Activated B cell treated with CpG ODN at 0.5 μM for 24 hours (primary cell): ENCODE data around the gene SUFU. TPM values are rescaled to one million over a fixed set of nuclear protein-coding genes. Genes with fewer than 3 reads are reported as not detected.

Source experiments
- ATAC-seq: fragments of 200-7000 bp; cut with Tn5 transposase; one replicate; pipeline ENCODE4 v1.10.0; 2021; ENCODE audit warnings: low read depth, mild to moderate bottlenecking, moderate library complexity
- CTCF ChIA-PET: fragments of 350-600 bp; sonication (Branson Sonifier 250); formaldehyde crosslinking; loops from one replicate; lab custom pipeline; 2021; ENCODE audit warnings: antibody characterized with exemption; lab: Charles Lee
- POLR2A ChIA-PET: fragments of 350-600 bp; sonication (Branson Sonifier 250); formaldehyde crosslinking; loops from one replicate; lab custom pipeline; 2021; ENCODE audit warnings: antibody characterized with exemption; lab: Charles Lee
- DNase-seq: peaks from one replicate; pipeline ENCODE4 v3.0.0; 2022
- H3K27ac Mint-ChIP-seq: one replicate; pipeline ENCODE4 v1.8.0; 2020; ENCODE audit warnings: mixed read lengths
- H3K27me3 Mint-ChIP-seq: one replicate; pipeline ENCODE4 v1.8.0; 2021; ENCODE audit warnings: mixed read lengths
- H3K36me3 Mint-ChIP-seq: one replicate; pipeline ENCODE4 v1.8.0; 2021; ENCODE audit warnings: low read depth, mixed read lengths
- H3K4me1 Mint-ChIP-seq: one replicate; pipeline ENCODE4 v1.8.0; 2021; ENCODE audit warnings: mixed read lengths
- H3K4me3 Mint-ChIP-seq: one replicate; pipeline ENCODE4 v1.8.0; 2020; ENCODE audit warnings: mild to moderate bottlenecking, mixed read lengths
- H3K9me3 Mint-ChIP-seq: one replicate; pipeline ENCODE4 v1.8.0; 2020; ENCODE audit warnings: mixed read lengths
- intact Hi-C: fragments of 100-400 bp; cut with micrococcal nuclease; formaldehyde crosslinking; loops from one replicate; pipeline ENCODE4 v1.15.1; 2024
- total RNA-seq: library from RNA; stranded (reverse); gene quantifications from 2 replicates; pipeline ENCODE4 v1.2.3, GENCODE V29; 2022
- TF ChIP-seq, protein P1 (sequence below): fragments of 200-600 bp; IDR thresholded peaks from one replicate; pipeline ENCODE4 v1.8.0; 2022; ENCODE audit warnings: antibody characterized with exemption, mild to moderate bottlenecking

SUFU gene
- total RNA-seq, 1 donor from 2014 or later = 7.4 TPM

- Mint-ChIP-seq H3K27ac (no peak overlapping the region), H3K36me3 (peaks cover 32% of the 10 kb centered on the region)
- POLR2A ChIA-PET = interaction anchor here (1.5 kb wide), 1 partner anchor 12 kb away, joined by 9 read pairs; no protein-coding TSS in a partner anchor
Observed at GRCh38 chr10:102519246-102519825, 15.6 kb downstream of the SUFU start.

GRCh38 chr10:102522874-102523249 is 19.1 kb downstream of the SUFU start:
- no peaks in the 10 kb centered on the region for H3K9me3 Mint-ChIP-seq
- DNase-seq (no peak), ATAC-seq (no peak)
- peaks cover 23% of the 10 kb centered on the region for H3K36me3 Mint-ChIP-seq
- H3K4me1 Mint-ChIP-seq = no peaks in the 10 kb centered on the region
- no peaks in the 10 kb centered on the region for H3K27me3 Mint-ChIP-seq
- ChIA-PET CTCF (interaction anchor here (1.3 kb wide), 1 partner anchor 61 kb away, joined by 4 read pairs; no protein-coding TSS in a partner anchor), POLR2A (no interaction called here)
- TF ChIP-seq, protein P1, sequence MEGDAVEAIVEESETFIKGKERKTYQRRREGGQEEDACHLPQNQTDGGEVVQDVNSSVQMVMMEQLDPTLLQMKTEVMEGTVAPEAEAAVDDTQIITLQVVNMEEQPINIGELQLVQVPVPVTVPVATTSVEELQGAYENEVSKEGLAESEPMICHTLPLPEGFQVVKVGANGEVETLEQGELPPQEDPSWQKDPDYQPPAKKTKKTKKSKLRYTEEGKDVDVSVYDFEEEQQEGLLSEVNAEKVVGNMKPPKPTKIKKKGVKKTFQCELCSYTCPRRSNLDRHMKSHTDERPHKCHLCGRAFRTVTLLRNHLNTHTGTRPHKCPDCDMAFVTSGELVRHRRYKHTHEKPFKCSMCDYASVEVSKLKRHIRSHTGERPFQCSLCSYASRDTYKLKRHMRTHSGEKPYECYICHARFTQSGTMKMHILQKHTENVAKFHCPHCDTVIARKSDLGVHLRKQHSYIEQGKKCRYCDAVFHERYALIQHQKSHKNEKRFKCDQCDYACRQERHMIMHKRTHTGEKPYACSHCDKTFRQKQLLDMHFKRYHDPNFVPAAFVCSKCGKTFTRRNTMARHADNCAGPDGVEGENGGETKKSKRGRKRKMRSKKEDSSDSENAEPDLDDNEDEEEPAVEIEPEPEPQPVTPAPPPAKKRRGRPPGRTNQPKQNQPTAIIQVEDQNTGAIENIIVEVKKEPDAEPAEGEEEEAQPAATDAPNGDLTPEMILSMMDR = no peak
- H3K27ac Mint-ChIP-seq = no peak overlapping the region
- H3K4me3 Mint-ChIP-seq = no peak overlapping the region
- intact Hi-C loops = no loop called here

More at GRCh38 chr10:102519246-102519825, 15.6 kb downstream of the SUFU start:
- H3K27me3 Mint-ChIP-seq = no peaks in the 10 kb centered on the region
- CTCF ChIA-PET = no interaction called here
- no peaks in the 10 kb centered on the region for H3K9me3 Mint-ChIP-seq
- no peak overlapping the region for H3K4me3 Mint-ChIP-seq
- H3K4me1 Mint-ChIP-seq = no peaks in the 10 kb centered on the region
- TF ChIP-seq, protein P1 = no peak
- ATAC-seq (no peak), DNase-seq (no peak)
- intact Hi-C loops = no loop called here

DNA sequence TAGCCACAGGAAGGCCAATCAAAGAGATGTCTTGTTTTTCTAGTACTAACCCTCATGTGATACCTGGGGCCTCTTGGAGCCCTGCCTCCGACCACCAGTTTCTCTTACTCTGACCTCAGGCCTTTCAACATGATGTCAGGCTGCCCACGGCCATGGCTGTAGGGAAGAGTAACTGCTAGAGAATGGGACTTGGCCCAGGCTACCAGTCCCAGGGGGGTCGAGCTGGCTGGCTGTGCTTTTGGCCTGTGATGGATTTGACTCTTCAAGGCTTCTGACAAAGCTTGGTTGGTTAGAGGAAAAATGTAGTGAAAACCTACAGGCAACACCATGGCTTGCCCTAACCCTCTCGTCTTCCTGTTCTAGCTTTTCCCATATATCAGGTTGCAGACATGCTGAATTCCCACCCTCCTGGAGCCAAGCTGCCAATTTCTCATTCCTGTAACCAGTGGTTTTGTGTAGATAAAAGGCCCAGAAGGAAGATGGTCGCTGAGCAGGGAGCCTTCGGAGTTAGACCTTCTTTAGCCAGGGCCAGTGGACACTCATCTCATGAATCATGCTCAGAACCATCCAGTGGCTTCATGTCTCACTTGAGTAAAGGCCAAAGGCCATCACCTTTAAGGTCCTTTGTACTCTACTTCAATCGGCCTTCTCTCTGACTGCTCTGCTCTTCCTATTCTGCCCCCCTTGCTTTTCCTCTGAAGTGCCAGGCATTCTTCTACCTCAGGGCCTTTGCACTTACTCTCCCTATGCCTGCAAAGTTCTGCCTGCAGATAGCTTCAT is 19.7 kb downstream of the SUFU start:
- Mint-ChIP-seq H3K4me1 (no peaks in the 10 kb centered on the region), H3K27ac (no peak overlapping the region), H3K27me3 (no peaks in the 10 kb centered on the region), H3K4me3 (no peak overlapping the region), H3K9me3 (no peaks in the 10 kb centered on the region), H3K36me3 (peaks cover 23% of the 10 kb centered on the region)
- ATAC-seq (no peak), DNase-seq (no peak)
- POLR2A ChIA-PET = no interaction called here
- intact Hi-C loops = no loop called here
- TF ChIP-seq, protein P1 = no peak
- CTCF ChIA-PET = no interaction called here

DNA sequence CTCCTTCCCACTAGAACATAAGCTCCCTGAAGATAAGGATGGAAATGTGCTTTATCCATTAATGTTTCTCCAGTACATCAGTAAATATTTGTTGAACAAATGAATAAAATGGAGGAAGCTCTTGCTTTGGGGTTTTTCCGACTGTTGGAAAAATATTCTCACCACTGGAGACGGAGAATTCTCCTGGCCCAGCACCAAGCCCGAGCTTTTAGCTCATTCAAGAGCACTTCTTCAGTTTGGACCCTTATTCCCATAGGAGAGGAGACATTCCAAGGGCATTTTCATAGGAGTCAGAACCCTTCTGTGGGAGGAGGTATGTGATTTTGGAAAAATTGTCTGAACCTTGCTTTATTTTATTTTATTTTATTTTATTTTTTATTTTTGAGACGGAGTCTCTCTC is 21.0 kb downstream of the SUFU start:
- Mint-ChIP-seq H3K9me3 (no peaks in the 10 kb centered on the region), H3K27ac (no peak overlapping the region), H3K4me3 (no peak overlapping the region), H3K27me3 (no peaks in the 10 kb centered on the region), H3K4me1 (no peaks in the 10 kb centered on the region), H3K36me3 (peaks cover 23% of the 10 kb centered on the region)
- intact Hi-C loops = no loop called here
- DNase-seq (no peak), ATAC-seq (no peak)
- TF ChIP-seq, protein P1 = no peak
- ChIA-PET CTCF (interaction anchor here (1.2 kb wide), 1 partner anchor 59 kb away, joined by 3 read pairs; no protein-coding TSS in a partner anchor), POLR2A (no interaction called here)

DNA sequence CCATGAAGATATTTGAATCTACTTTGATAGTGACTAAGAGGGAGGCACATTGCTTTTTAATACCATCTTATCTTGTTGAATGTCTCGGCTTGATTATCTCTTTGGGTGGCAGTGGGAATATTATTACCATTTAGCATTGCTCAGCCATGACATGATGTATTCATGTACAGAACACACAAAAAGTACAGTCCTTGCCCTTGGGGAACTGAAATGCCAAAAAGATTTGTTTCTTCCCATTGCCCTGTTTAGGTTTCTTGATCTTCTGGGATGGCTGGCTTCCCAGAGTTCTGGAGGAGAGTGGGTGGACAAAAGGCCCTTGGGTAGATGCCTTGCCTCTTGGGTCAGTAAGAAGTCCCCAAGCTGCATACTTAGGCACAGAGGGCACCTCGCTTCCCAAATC is 23.8 kb downstream of the SUFU start:
- Mint-ChIP-seq H3K27ac (no peak overlapping the region), H3K36me3 (peaks cover 17% of the 10 kb centered on the region), H3K4me3 (no peak overlapping the region), H3K27me3 (no peaks in the 10 kb centered on the region), H3K4me1 (peaks cover 2% of the 10 kb centered on the region), H3K9me3 (no peaks in the 10 kb centered on the region)
- CTCF ChIA-PET = no interaction called here
- DNase-seq (no peak), ATAC-seq (no peak)
- TF ChIP-seq, protein P1 = no peak
- POLR2A ChIA-PET = no interaction called here
- intact Hi-C loops = no loop called here
